GM12801 (cell line): ENCODE measurements around the gene KIF20B.

Source experiments
- CTCF ChIP-seq: IDR thresholded peaks from one replicate; pipeline ENCODE4 v1.5.1; 2011; ENCODE audit warnings: control low read depth; ENCODE audit not compliant: insufficient read length; ENCODE audit errors: extremely low read depth

Gene KIF20B

DNA sequence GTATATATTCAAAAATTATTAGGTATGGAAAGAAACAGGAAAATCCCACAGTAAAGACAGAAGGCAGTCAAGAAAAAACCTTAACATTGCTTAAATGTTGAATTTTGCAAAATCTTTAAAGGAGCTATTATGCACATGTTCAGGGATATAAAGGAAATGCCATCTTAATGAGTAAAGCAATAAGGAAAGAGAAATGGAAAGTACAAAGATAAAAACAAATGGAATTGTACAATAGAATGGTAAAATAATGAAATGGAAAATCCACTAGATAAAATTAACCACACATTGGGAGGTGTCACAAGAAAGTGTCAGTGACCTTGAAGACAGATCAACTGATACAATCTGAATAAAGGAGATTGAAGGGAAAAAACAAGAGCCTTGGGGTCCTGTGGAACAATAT lies 82.0 kb downstream of the KIF20B start:
- no peak for TF ChIP-seq CTCF

- TF ChIP-seq CTCF: no peak
Observed at GRCh38 chr10:89785095-89785494, 83.7 kb downstream of the KIF20B start.

- TF ChIP-seq CTCF: no peak
Observed at GRCh38 chr10:89789188-89789877, 87.9 kb downstream of the KIF20B start.

- no peak for TF ChIP-seq CTCF
Observed at GRCh38 chr10:89792187-89792586, 90.8 kb downstream of the KIF20B start.

- no peak for TF ChIP-seq CTCF
Observed at GRCh38 chr10:89793649-89794254, 92.4 kb downstream of the KIF20B start.

DNA sequence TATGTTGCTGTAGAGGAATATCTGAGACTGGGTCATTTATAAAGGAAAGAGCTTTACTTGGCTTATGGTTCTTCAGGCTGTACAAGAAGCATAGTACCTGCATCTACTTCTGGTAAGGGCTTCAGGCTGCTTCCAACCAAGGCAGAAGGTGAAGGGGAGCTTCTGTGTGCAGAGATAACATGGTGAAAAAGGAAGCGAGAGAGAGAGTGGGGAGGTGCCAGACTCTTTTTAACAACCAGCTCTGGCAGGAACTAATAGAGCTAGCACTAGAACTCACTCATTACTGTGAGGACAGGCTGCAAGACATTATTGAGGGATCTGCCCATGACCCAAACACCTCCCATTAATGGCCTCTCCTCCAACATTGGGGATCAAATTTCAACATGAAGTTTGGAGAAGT lies 94.5 kb downstream of the KIF20B start:
- no peak for TF ChIP-seq CTCF

DNA sequence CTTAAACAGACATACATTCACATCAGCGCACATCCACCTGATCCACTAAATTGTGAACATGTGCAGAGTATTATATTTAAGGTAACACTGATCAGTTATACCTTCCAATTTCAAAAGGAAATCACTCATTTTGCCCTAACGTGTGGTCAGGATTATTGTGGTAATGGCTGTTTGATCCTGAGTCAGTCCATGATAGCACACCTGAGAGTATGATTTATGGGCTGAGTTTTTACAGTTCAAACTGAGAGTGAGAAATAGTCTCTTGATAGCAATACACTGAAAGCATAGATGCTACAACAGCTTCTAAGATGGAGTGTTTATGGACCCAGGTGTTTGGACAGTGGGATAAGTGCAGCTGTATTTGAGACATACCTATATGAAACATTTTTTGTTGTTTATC lies 96.7 kb downstream of the KIF20B start:
- TF ChIP-seq CTCF: no peak
